ENCODE measurements around the gene NSL1.

The NSL1 gene

DNA sequence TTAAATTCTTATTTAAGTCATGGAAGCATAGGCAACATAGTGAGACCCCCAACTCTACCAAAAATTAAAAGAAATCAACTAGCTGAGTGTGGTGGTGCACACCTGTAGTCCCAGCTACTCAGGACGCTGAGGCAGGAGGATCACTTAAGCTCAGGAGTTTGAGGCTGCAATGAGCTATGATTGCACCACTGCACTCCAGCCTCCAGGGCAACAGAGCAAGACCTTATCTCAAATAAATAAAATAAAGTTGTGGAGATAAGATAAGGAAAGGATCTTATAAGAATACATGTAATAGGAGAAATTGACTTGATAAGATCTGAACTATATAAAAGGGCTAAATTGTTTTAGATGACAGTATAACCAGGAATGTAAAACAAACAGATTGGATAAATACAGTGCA lies 89.7 kb downstream of the NSL1 start:
- DNase-seq: no peak

DNA sequence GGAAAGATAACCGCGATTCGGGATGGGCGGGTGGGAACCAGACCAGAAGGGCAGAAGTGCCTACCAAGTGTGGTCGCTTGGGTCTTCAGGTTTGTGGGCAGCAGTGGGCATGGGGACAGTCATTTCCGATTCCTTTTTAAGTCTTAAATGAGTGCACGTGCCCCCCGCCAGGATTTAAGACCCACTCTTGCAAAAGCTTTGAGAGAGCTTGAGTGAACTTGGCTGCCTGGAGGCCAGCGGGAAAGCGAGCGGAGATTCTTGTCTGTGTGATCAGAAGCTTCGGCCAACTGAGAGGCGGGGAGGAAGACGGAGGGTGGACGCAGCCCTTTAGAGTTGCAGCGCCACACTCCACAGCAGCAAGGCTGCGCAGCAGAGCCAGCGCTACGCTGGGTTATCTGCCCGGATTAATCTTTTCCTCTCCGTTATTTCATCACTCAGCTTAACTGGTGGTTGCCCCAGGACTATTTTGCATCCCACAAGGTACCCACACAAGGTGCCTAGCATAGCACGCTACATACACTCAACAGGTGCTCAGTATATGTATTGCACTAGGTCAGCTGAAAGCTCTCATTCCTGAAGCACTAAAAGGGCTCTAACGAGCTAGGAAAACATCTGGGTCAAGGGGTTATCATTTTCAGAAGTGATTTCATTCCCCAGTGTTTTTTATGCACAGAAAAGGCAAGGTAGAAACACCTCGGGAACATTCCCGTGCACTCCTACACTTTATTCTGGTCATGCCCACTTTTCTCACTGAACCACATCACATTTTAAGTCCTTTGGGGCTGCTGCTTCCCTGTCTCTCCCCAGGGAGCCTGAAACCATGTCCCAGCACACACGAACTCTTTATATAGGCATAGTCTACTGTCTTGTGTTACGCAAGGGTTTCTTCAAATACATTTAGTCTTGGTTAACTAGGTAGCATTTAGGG lies 90.4 kb downstream of the NSL1 start:
- peak; percentile 38 for DNase-seq

DNA sequence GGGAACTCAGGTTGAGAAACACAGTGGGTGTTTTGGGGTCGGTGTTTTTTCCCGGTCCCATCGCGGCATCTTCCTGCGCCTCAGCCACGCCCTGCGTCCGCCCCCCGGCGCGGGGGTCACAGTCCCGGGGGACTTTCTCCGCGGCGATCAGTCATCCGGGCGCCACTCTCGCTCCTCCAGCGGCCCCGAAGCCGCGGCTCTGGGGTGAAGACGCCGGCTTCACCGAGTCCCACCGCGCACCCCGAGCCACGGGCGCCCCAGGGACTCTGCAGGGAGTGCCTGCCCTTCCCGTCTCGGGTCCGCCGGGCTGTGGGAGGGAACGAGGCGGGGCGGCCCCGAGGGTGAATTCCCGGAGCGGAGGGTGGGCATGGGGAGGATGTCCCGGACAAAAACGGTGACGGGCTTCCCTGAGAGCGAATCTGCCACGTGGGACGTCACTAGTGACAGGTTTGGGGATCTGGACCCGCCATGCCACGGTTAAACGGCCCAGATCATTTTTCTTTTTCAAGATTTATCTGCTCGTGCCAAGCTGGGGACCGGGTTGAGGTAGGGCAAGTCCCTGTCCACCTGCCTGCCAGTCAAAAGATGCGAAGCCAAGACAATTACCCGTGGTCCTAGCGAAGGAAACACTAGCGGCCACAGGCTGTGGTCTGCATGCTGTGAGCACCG lies 91.2 kb downstream of the NSL1 start:
- DNase-seq: peak; percentile 18

DNA sequence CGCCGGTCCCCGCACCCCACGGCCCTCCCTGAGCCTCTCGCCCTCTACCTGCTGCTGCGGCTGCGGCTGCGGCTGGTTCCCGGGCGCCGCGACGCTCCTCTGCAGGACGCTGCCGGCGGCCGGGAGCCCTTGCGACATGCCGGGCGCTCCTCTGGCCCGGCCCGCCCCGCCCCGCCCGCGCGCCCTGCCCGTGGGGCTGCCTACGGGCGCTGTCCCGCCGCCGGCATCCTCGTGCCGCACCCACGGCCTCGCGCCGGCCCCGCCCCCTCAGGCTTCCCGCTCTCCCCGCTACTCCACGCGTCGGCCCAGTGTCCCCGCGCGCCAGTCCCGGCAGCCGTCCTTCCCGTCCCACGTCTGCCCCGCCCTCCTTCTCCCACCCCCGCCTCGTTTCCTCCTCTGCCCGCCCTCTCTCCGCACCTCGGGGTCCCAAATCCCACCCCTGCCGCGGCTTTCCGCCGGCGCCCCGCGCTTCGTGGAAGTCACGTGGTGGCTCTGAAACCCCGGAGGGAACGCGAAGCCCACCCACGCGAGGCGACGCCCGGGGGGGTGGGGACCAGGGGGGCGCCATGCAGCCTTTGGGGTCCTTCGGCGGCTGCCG lies 91.9 kb downstream of the NSL1 start, which contains the start of gene BATF3:
BATF3 (minus strand) TSS at position 216 of the 598 bp plus-strand sequence; CDS start at position 138, 78 bp downstream.
- DNase-seq: peak; percentile 22

DNA sequence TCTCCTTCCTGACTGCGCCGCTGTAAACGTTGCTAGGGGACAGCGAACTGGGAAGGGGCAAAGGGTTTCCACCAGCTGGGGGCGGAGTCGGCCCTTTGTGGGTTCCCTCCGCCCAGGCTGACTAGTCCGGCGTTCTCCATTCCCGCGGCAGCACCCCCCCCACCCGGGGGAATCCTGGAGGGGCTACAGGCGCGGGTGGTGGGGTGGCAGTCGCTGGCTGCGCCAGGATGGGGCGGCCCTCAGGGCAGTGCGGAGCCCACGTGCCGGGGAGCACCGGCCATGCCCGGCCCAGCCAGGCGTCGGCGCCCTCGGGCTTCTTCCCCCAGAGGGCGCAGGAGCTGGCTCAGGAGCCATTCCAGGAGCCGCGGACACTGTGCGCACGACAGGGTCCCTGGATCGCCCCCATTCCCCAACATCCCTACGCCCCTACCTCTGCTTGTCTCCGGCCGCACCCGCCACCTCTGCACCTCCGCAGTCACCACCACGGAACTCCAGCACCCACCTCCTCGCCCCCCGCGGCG lies 92.4 kb downstream of the NSL1 start:
- peak; percentile 38 for DNase-seq

DNA sequence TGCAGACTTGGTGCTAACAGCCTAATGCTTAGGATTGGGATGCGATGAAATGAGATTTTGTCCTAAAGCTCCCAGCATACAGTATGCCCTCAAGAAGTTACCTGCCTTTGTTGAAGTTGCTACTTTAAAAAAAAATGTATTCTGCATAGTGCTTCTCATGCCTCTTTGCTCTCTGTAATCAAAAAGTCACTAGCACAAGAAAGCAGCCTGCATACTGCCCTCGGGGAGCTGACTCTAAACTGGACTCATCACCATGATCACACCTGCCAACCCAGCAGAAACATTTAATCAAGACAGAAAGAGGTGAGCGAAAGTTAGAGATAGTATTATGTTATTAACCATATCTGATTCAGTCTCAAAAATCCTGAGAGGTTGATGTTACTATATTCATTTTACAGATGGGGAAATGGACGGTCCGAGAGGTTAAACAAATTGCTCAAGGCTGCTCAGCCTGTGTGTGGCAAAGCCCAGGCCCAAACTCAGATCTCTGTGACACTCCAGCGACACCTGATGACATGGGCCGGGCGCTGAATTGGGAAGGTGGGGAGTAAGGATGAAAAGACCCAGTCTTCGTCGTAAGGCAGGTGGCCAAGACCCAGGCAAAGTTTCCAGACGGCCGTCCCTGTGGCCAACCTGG lies 93.0 kb downstream of the NSL1 start:
- no peak for DNase-seq

DNA sequence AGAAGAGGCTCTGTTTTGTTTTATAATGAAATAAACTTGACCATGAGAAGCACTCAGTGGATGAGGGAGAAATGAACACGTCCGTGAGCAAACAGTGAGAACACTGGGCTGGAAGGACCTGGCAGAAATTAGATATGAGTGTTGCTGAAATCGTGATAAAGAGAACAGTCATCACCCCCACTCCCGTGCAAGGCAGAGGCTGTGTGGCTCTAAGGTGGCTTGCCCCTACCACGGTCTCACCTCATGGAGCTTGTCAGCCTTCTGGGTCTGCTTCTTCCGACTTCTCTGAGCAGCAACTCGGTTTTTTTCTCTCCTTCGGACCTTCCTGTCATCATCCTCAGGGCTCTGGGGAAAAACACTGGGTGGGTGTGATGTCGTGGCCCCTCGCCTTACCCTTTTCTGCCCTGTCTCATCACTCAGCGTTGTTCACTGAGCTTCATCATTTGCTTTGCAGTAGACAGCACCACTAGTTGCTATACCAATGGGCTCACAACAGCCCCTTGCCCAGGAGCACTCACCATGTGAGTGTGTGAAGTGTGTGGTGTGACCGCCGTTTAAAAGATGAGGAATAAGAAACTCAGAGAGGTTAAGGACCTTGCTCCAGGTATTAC lies 94.8 kb downstream of the NSL1 start:
- DNase-seq: no peak

DNA sequence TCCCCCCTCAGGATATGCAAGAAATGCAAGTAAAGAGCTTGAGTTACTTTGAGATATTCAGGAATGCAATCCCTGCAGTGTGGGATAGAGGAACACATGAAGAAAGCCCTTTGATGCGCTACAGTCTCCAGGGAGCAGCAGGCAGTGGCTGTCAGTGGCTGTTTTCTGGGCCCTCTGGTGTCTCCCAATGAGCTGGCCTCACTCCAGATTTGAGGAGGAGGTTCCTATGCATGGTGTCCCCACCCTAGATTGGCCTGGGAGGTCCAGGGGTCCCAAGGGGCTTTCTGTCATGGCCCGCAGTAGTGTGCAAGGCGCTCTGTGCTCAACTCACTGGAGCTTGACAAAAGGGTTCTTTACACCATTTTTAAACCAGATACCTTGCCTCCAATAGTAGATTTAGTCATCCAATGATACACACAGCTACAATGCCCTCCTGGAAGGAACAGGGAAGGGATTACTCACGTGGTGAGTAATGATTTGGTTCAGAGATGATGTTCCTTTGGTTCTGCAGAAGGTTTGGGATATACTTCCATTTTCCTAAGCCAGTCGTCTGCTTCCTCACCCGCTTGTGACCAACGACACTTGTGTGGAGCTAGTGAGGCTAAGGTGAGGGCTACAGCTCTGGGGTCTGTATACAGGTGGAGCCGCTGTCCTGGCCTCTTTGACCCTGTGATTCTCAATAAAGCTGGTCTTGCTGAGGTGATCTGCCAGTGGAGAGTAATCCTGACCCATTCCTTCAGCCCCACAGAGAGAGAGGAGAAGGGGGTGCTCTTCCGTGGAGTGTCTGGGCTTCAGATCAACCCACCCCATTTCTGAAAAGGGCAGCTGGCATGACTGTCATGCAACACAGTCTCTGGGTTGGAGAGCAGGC lies 98.6 kb downstream of the NSL1 start:
- peak; percentile 23 for DNase-seq

DNA sequence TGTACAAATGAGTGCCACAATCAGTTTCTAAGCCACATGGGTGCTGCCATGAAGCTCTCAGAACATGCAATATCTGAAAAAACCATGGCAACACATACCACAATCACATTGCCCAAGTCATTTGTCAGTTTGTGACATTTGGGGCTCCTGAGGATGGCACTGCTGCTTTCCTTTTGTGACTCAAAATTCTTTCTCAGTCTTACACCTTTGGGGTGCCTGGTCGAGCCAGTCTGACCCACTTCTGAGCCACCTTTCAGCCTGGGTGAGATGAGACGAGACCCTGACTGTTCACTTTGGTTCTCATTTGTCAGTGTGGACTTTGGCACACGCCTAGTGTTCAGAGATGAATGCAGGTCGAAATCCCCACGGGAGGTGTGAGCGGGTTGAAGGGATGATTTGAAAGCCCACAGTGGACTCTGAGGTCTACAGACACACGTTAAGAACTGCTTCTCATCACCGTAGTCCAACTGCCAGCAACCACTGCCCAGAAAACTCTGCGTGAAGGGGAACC lies 100.0 kb downstream of the NSL1 start:
- DNase-seq: no peak

DNA sequence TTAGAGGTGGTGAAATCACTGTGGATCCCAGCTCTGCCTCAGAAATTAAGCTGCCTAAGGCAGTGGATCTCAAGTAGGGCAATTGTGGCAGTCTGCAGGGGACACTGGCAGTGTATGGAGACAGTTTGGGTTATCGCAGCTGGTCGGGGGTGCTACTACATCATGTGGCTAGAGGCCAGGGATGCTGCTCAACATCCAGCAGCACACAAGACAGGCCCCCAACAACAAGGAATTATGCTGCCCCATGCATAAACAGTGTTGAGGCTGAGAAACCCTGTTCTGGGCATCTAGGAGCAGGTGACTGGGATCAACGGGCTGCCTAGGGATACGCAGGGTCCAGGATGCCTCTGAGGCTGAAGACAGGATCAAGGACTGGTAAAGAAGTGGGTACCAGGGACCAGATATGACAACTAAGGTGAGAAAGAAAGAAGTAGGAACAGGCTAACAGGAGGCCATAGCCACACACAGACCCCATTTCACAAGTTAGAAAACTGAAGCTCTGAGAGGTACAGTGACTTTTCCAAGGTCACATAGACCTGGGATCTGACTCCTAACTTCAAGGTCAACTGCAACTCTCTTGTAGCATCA lies 100.7 kb downstream of the NSL1 start:
- no peak for DNase-seq

DNA sequence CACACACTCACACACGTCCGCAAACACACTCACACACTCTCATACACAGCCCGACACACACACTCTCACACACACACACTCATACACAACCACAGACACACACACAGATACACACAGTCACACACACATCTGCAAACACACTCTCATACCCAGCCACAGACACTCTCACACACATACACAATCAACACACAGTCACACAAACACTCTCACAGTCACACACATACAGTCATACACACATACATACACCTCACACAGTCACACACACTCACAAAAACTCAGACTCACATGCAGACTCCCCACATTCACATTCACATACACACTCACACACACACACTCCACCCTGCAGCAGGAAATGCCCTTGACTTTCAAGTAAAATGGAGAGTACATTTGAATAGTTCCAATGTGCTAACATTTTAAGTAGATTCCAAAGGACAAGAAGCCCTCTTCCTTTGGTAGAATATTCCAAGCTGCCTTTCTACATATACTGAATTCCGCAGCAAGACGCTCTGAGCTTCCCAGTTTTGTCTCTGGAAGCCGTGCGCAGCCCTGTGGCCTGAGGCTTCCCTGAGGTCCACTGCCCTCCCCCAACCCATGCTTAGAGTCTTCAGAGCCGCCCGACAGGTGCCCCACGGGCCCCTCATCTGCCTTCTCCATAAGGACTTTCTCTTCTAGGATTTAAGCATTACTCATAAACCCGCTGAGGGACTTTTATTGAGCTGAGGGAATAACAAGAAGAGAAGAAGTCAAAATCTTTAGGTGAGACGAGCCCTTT lies 101.6 kb downstream of the NSL1 start:
- DNase-seq: no peak

DNA sequence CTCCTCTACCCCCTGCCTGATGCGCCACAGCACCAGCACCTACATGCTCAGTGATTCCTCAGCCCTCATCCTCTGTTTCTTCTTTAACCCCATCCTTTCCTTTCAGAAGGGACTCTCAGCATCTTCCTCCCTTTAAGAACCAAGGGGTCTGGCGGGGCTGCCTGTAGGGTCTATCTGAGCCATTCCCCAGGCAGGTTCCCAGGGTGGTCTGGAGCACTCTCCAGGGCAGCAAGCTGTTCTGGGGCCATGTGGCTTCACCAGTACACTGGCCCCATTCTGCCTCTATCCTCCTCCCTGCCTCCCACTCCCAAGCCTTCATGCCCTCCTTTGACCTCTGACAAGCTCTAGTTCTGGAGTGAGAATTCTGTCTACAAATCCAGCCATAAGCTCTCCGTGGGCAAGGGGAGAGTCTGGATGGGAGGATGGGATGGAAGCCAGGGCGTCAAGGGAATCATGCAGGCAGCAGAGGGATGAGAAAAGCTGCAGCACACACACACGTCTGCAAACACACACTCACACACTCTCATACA lies 102.3 kb downstream of the NSL1 start:
- no peak for DNase-seq

DNA sequence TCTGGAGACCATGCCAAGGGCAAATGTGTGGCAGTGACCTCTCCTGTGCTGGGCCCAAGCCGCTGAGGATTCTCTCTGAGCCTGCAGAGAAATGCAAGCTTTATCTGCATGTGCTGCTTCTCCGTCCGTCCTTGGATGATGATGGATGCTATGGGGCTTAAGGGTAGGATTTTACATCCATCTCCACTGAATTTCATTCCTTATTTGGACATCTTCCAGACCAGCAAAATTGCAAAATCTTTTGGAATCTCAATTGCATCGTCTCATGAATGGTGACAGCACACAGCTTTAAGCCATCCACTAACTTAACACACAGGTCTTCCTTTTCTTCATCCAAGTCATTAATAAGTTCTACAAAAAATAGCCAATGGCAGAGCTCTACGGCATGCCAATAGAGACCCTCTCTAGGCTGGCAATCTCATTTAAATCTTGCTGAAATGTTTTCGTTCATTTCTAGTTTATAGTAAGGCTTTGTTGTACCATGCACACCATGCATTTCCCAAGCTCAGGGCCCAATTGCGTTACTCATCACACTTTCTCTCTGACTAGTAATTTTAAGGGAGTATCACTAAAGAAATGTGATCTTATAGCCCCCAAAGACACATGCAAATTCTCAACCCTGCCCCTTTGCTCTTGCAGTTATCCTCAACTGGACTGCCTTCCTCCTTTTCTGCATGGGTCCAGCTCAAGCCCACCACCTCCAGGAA lies 103.1 kb downstream of the NSL1 start:
- peak; percentile 85 for DNase-seq

DNA sequence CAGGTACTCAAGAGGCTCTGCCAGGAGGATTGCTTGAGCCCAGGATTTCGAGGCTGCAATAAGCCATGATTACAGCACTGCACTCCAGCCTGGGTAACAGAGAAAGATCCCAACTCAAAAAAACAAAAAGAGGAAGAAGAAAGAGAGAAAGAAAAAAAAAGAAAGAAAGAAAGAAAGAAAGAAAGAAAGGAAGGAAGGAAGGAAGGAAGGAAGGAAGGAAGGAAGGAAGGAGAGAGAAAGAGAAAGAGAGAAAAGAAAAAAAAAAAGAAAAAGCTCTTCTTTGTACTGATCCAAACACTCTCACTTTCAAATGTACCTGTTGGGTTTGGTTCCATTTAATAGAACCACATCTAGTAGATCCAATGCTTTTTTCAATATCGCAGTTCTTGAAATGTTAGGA lies 103.8 kb downstream of the NSL1 start:
- no peak for DNase-seq

DNA sequence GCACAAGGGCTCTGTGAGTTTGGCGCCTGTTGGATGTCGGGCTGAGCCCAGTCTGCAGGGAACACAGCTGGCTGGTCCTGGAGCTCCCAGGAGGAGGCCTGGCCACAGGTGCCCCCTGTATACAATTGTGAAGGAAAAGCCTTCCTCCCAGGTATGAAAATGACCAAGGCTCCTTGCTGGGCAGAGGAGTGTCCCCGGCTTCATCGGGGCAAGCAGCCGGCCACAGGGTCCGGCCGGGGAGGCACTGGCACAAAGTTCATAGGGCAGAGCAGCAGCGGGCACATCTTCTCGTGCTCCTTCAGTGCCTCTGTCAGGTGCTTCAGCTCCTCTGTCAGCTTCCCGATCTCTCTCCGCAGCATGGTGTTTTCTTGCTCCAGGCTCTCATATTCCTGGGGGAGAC lies 105.0 kb downstream of the NSL1 start:
- DNase-seq: no peak

DNA sequence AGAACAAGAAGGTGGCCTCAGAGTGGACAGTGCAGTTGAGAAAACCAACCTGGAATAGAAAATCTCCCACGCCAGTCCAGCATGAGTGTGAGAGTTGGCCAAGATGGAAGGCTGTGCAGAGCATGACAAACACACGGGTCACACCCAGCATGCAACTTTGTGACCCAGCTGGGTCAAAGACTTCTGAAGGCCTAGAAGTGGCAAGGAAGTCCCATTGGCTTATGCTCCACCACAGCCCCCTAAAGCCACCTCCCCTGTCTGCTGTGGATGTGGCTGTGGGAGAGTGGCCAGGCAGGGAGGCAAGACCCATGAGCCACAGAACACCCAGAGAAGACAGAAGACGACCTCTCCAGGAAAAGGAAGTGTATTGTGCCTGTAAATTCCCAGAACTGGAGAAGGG lies 105.5 kb downstream of the NSL1 start:
- no peak for DNase-seq

DNA sequence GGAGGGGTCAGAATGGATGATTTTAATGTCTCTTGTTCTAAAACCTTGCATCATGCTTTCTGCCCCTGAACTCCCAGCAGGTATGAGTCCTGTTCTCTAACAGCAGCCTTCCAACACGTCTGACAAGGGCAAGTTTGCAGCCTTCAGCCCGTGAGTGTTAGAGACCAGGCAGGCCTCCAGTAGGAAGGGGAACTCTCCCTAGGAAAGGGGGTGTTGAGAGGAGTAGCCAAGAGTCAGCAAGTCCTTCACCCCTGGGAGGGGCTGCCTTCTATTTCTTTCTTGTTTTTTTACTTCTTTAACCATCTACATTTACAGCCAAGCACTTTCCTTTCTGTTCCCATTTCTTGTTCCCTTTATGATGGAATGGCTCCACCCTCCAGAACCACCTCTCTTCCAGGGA lies 106.1 kb downstream of the NSL1 start:
- no peak for DNase-seq

DNA sequence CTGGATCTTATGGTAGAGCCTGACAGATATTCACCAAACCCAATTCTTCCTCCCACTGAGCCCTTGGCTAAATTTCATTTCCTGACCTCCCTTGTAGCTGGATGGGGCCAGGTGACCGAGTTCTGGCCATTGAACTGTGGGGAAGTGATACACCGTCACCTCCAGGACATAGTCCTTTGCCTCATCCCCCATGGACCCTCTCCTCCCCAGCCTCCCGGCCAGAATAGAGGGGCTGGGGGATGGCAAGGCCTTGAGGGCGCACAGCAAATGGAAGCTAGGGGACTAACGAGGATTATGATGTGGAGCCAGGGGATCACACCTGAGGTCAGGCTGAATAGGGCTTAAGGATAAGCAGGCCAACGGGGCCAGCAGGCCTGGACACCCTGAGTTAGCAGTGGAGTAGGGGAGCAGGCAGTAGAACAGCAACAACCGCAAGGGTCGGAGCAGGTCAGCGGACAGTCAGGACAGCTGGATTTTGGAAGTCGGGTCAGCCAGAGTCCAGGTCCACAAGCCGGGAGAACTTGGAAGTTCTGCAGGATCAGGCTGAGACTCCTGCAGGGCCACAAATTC lies 107.0 kb downstream of the NSL1 start:
- DNase-seq: no peak

DNA sequence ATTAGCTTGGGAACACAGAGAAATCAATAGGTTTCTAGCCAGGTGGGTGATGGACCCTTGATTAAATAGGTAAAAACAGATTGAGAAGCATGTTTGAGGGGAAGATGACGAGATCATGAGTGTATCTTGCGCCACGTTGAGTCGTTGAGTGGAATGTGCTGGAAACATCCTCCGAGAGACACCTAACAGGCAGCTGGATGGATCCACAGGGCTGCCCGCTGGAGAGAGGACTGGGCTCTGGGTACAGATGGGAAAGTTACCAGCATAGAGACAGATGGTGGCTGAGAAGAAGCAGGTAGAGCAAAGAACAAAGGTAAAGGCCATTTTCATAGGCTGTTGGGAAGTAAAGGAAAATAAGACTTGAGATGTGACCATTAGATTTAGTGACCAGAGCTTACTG lies 107.5 kb downstream of the NSL1 start:
- no peak for DNase-seq
